HepG2 (cell line): ENCODE data around the gene AP3D1.

Source experiments
- EZH2 ChIP-seq: conservative IDR thresholded peaks from 2 replicates; pipeline ENCODE4 v1.6.1; 2012; ENCODE audit warnings: mild to moderate bottlenecking, low read depth, low read length, moderate library complexity
- MYC ChIP-seq: sonication (generic); formaldehyde crosslinking; IDR thresholded peaks from 2 replicates; pipeline ENCODE4 v1.9.0; 2021; ENCODE audit warnings: missing genetic modification reagents, borderline replicate concordance
- POLR2G ChIP-seq: fragments of 200-400 bp; formaldehyde crosslinking; IDR thresholded peaks from 2 replicates; pipeline ENCODE4 v1.6.1; 2018; ENCODE audit warnings: mild to moderate bottlenecking, low read depth, low read length, moderate library complexity
- PRMT3 ChIP-seq: sonication (generic); formaldehyde crosslinking; IDR thresholded peaks from 2 replicates; pipeline ENCODE4 v1.8.1; 2022; ENCODE audit warnings: low read depth, mild to moderate bottlenecking, moderate library complexity, missing genetic modification reagents, borderline replicate concordance
- TAF1 ChIP-seq: sonication (generic); formaldehyde crosslinking; IDR thresholded peaks from 2 replicates; pipeline ENCODE4 v1.4.0; 2020; ENCODE audit warnings: missing genetic modification reagents
- TCF7L2 ChIP-seq: IDR thresholded peaks from 2 replicates; pipeline ENCODE4 v1.6.1; 2011; ENCODE audit warnings: mild to moderate bottlenecking, low read depth, low read length, moderate library complexity
- YY1 ChIP-seq: IDR thresholded peaks from 2 replicates; pipeline ENCODE4 v1.6.1; 2011; ENCODE audit warnings: low read length, low read depth, moderate library complexity, mild to moderate bottlenecking; ENCODE audit not compliant: insufficient read depth, insufficient replicate concordance
- ZNF644 ChIP-seq: IDR thresholded peaks from 2 replicates; pipeline ENCODE4 v1.6.1; 2016; ENCODE audit warnings: low read depth
- ZNF878 ChIP-seq: sonication (generic); formaldehyde crosslinking; IDR thresholded peaks from 2 replicates; pipeline ENCODE4 v1.8.1; 2023; ENCODE audit warnings: mild to moderate bottlenecking, missing genetic modification reagents, moderate library complexity
- TF ChIP-seq, protein P1 (sequence below): sonication (generic); formaldehyde crosslinking; IDR thresholded peaks from 2 replicates; pipeline ENCODE4 v1.4.0; 2020; ENCODE audit warnings: missing genetic modification reagents
- TF ChIP-seq, protein P2 (sequence below), 2 experiments: IDR thresholded peaks; 2 replicates each; pipeline ENCODE4 v1.6.1; 2011 to 2012; ENCODE audit warnings: low read length in 2 of 2, borderline replicate concordance in 1 of 2, low read depth in 1 of 2, mild to moderate bottlenecking in 1 of 2, moderate library complexity in 1 of 2
- TF ChIP-seq, protein P3 (sequence below): sonication (generic); formaldehyde crosslinking; IDR thresholded peaks from 2 replicates; pipeline ENCODE4 v1.5.0; 2020; ENCODE audit warnings: mild to moderate bottlenecking, missing genetic modification reagents, moderate library complexity
- TF ChIP-seq, protein P4 (sequence below): sonication (generic); formaldehyde crosslinking; conservative IDR thresholded peaks from 2 replicates; pipeline ENCODE4 v1.8.1; 2023; ENCODE audit warnings: missing genetic modification reagents
- TF ChIP-seq, protein P5 (sequence below): sonication (generic); formaldehyde crosslinking; IDR thresholded peaks from 2 replicates; pipeline ENCODE4 v1.5.0; 2020; ENCODE audit warnings: missing genetic modification reagents

DNA sequence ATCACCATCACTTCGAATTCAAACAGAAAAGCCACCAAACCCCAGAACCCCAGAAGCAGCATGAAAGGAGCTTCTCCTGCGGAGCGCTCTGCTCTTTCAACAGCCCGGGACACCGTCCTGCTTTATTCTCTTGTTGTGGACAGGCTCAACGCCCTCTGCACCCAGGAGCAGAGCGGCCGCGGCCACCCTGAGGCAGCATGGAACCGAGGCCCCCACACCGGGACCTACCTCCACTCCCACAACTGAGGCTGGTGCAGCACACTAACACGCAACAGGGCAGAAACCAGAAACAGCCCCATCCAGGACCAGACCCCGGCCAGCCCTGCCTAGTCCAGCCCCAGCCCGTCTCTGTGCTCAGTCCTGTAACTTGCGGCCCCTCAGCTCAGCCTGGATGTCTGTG, 7.2 kb downstream of the AP3D1 start:
- TF ChIP-seq, protein P1, sequence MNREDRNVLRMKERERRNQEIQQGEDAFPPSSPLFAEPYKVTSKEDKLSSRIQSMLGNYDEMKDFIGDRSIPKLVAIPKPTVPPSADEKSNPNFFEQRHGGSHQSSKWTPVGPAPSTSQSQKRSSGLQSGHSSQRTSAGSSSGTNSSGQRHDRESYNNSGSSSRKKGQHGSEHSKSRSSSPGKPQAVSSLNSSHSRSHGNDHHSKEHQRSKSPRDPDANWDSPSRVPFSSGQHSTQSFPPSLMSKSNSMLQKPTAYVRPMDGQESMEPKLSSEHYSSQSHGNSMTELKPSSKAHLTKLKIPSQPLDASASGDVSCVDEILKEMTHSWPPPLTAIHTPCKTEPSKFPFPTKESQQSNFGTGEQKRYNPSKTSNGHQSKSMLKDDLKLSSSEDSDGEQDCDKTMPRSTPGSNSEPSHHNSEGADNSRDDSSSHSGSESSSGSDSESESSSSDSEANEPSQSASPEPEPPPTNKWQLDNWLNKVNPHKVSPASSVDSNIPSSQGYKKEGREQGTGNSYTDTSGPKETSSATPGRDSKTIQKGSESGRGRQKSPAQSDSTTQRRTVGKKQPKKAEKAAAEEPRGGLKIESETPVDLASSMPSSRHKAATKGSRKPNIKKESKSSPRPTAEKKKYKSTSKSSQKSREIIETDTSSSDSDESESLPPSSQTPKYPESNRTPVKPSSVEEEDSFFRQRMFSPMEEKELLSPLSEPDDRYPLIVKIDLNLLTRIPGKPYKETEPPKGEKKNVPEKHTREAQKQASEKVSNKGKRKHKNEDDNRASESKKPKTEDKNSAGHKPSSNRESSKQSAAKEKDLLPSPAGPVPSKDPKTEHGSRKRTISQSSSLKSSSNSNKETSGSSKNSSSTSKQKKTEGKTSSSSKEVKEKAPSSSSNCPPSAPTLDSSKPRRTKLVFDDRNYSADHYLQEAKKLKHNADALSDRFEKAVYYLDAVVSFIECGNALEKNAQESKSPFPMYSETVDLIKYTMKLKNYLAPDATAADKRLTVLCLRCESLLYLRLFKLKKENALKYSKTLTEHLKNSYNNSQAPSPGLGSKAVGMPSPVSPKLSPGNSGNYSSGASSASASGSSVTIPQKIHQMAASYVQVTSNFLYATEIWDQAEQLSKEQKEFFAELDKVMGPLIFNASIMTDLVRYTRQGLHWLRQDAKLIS (CRISPR knock-in tag) = no peak
- TF ChIP-seq PRMT3 (CRISPR knock-in tag) (no peak), EZH2 (no peak), YY1 (no peak), TAF1 (CRISPR knock-in tag) (no peak), POLR2G (no peak), ZNF644 (no peak), MYC (CRISPR knock-in tag) (no peak), ZNF878 (CRISPR knock-in tag) (no peak), TCF7L2 (no peak)
- TF ChIP-seq, protein P2, sequence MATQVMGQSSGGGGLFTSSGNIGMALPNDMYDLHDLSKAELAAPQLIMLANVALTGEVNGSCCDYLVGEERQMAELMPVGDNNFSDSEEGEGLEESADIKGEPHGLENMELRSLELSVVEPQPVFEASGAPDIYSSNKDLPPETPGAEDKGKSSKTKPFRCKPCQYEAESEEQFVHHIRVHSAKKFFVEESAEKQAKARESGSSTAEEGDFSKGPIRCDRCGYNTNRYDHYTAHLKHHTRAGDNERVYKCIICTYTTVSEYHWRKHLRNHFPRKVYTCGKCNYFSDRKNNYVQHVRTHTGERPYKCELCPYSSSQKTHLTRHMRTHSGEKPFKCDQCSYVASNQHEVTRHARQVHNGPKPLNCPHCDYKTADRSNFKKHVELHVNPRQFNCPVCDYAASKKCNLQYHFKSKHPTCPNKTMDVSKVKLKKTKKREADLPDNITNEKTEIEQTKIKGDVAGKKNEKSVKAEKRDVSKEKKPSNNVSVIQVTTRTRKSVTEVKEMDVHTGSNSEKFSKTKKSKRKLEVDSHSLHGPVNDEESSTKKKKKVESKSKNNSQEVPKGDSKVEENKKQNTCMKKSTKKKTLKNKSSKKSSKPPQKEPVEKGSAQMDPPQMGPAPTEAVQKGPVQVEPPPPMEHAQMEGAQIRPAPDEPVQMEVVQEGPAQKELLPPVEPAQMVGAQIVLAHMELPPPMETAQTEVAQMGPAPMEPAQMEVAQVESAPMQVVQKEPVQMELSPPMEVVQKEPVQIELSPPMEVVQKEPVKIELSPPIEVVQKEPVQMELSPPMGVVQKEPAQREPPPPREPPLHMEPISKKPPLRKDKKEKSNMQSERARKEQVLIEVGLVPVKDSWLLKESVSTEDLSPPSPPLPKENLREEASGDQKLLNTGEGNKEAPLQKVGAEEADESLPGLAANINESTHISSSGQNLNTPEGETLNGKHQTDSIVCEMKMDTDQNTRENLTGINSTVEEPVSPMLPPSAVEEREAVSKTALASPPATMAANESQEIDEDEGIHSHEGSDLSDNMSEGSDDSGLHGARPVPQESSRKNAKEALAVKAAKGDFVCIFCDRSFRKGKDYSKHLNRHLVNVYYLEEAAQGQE (IDR thresholded peaks at IDR 0.05; ENCODE audit: borderline replicate concordance in 1 of 2, low read depth in 1 of 2, low read length in 2 of 2) = no peak
- TF ChIP-seq, protein P3, sequence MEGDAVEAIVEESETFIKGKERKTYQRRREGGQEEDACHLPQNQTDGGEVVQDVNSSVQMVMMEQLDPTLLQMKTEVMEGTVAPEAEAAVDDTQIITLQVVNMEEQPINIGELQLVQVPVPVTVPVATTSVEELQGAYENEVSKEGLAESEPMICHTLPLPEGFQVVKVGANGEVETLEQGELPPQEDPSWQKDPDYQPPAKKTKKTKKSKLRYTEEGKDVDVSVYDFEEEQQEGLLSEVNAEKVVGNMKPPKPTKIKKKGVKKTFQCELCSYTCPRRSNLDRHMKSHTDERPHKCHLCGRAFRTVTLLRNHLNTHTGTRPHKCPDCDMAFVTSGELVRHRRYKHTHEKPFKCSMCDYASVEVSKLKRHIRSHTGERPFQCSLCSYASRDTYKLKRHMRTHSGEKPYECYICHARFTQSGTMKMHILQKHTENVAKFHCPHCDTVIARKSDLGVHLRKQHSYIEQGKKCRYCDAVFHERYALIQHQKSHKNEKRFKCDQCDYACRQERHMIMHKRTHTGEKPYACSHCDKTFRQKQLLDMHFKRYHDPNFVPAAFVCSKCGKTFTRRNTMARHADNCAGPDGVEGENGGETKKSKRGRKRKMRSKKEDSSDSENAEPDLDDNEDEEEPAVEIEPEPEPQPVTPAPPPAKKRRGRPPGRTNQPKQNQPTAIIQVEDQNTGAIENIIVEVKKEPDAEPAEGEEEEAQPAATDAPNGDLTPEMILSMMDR = no peak
- TF ChIP-seq, protein P4, sequence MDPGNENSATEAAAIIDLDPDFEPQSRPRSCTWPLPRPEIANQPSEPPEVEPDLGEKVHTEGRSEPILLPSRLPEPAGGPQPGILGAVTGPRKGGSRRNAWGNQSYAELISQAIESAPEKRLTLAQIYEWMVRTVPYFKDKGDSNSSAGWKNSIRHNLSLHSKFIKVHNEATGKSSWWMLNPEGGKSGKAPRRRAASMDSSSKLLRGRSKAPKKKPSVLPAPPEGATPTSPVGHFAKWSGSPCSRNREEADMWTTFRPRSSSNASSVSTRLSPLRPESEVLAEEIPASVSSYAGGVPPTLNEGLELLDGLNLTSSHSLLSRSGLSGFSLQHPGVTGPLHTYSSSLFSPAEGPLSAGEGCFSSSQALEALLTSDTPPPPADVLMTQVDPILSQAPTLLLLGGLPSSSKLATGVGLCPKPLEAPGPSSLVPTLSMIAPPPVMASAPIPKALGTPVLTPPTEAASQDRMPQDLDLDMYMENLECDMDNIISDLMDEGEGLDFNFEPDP (CRISPR knock-in tag) = no peak
- TF ChIP-seq, protein P5, sequence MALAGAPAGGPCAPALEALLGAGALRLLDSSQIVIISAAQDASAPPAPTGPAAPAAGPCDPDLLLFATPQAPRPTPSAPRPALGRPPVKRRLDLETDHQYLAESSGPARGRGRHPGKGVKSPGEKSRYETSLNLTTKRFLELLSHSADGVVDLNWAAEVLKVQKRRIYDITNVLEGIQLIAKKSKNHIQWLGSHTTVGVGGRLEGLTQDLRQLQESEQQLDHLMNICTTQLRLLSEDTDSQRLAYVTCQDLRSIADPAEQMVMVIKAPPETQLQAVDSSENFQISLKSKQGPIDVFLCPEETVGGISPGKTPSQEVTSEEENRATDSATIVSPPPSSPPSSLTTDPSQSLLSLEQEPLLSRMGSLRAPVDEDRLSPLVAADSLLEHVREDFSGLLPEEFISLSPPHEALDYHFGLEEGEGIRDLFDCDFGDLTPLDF (CRISPR knock-in tag) = no peak
